Measurements from ENCODE around the gene DNAJC5. TPM values are rescaled to one million over a fixed set of nuclear protein-coding genes. Genes with fewer than 3 reads are reported as not detected.
"Not testable (repeated sequence)": the region's sequence is repeated elsewhere in the genome, so short reads cannot be mapped to it uniquely, and the experiment has no call there.

DNAJC5 gene
- total and polyA plus RNA-seq, 8 donors: 23.1 to 60.1 (median 38.1) TPM

- Histone ChIP-seq H3K9me3 (no peaks in the 10 kb centered on the region), H3K4me1 (peaks cover 18 to 53% (median 31%) of the 10 kb centered on the region in 4 donors), H3K27ac (no peak overlapping the region), H3K27me3 (no peaks in the 10 kb centered on the region), H3K36me3 (peaks cover 36 to 54% (median 52%) of the 10 kb centered on the region in 4 donors), H3K4me3 (no peak overlapping the region)
- WGBS, 5 donors: 87 to 94% (median 91%) methylated on average over 5 of the region's 5 CpGs
- no peak for DNase-seq
- intact Hi-C loops (cut with DNase I; ENCODE audit: low total_unique reads): no loop called here
- TF ChIP-seq CTCF (IDR thresholded peaks at IDR 0.05) (no peak), EP300 (IDR thresholded peaks at IDR 0.05) (no peak), POLR2A (IDR thresholded peaks at IDR 0.05) (no peak), POLR2AphosphoS5 (IDR thresholded peaks at IDR 0.05) (no peak)
Observed at GRCh38 chr20:63868264-63868663, 26.7 kb upstream of the DNAJC5 start.

- 77 to 90% (median 85%) methylated on average over 14 of the region's 14 CpGs for WGBS, 5 donors
- Histone ChIP-seq H3K36me3 (peaks cover 79 to 100% (median 100%) of the 10 kb centered on the region in 4 donors), H3K9me3 (no peaks in the 10 kb centered on the region), H3K27me3 (no peaks in the 10 kb centered on the region), H3K4me3 (no peak overlapping the region), H3K4me1 (peaks cover 0 to 24% (median 0%) of the 10 kb centered on the region in 4 donors), H3K27ac (peak overlapping the region; percentile 21 to 78 (median 52))
- peak in 1 of 2 donors; percentile 68 for DNase-seq
- TF ChIP-seq POLR2A (IDR thresholded peaks at IDR 0.05) (no peak), EP300 (IDR thresholded peaks at IDR 0.05) (no peak), POLR2AphosphoS5 (IDR thresholded peaks at IDR 0.05) (peak; percentile 39 to 85 (median 74)), CTCF (IDR thresholded peaks at IDR 0.05) (no peak)
- intact Hi-C loops (cut with DNase I; ENCODE audit: low total_unique reads): no loop called here
Observed at GRCh38 chr20:63873477-63873971, 21.4 kb upstream of the DNAJC5 start.

- intact Hi-C loops (cut with DNase I; ENCODE audit: low total_unique reads): not testable (repeated sequence)
Observed at GRCh38 chr20:63874241-63874640, 20.7 kb upstream of the DNAJC5 start.

GRCh38 chr20:63876489-63877036, 18.4 kb upstream of the DNAJC5 start:
- 88 to 96% (median 93%) methylated on average over 13 to 19 of the region's 19 CpGs for WGBS, 5 donors
- TF ChIP-seq POLR2A (IDR thresholded peaks at IDR 0.05) (no peak), CTCF (IDR thresholded peaks at IDR 0.05) (no peak), EP300 (IDR thresholded peaks at IDR 0.05) (no peak), POLR2AphosphoS5 (IDR thresholded peaks at IDR 0.05) (no peak)
- DNase-seq: no peak
- Histone ChIP-seq H3K36me3 (peaks cover 60 to 93% (median 92%) of the 10 kb centered on the region in 4 donors), H3K27me3 (no peaks in the 10 kb centered on the region), H3K9me3 (no peaks in the 10 kb centered on the region), H3K27ac (no peak overlapping the region), H3K4me1 (peaks cover 0 to 19% (median 0%) of the 10 kb centered on the region in 4 donors), H3K4me3 (no peak overlapping the region)
- intact Hi-C loops (cut with DNase I; ENCODE audit: low total_unique reads): no loop called here

More at GRCh38 chr20:63874241-63874640, 20.7 kb upstream of the DNAJC5 start:
- not testable (repeated sequence) for H3K4me3 ChIP-seq, DNase-seq, H3K27me3 ChIP-seq, H3K9me3 ChIP-seq
- Histone ChIP-seq H3K27ac (peak overlapping the region in 4 of 5 donors; percentile 24 to 78 (median 61)), H3K4me1 (peaks cover 0 to 19% (median 0%) of the 10 kb centered on the region in 4 donors), H3K36me3 (peaks cover 80 to 100% (median 100%) of the 10 kb centered on the region in 4 donors)
- 85 to 96% (median 92%) methylated on average over 6 to 7 of the region's 7 CpGs for WGBS, 5 donors
